Neural progenitor cell (in vitro differentiated cells): ENCODE measurements around the gene KCNJ15. TPM values are rescaled to one million over a fixed set of nuclear protein-coding genes. Genes with fewer than 3 reads are reported as not detected.

ENCODE experiments used
- DNase-seq: peaks from one replicate; pipeline ENCODE4 v3.0.0-alpha.2; 2016; ENCODE audit warnings: low spot score
- H2AFZ ChIP-seq: fragments of 200-600 bp; sonication (generic); replicated peaks from 2 replicates; pipeline ENCODE4 v1.6.1; 2016; ENCODE audit warnings: antibody characterized with exemption
- H3F3A ChIP-seq: fragments of 200-600 bp; sonication (generic); 2 replicates; pipeline ENCODE4 v1.6.1; 2016; ENCODE audit warnings: antibody characterized with exemption, low read depth
- H3K27ac ChIP-seq: fragments of 200-600 bp; sonication (generic); 2 replicates; pipeline ENCODE4 v1.5.1; 2016; ENCODE audit warnings: mild to moderate bottlenecking
- H3K27me3 ChIP-seq: fragments of 200-600 bp; sonication (generic); 2 replicates; pipeline ENCODE4 v1.6.1; 2016; ENCODE audit warnings: mild to moderate bottlenecking, moderate library complexity
- H3K36me3 ChIP-seq: fragments of 200-600 bp; sonication (generic); 2 replicates; pipeline ENCODE4 v1.5.1; 2016
- H3K4me1 ChIP-seq: fragments of 200-600 bp; sonication (generic); 2 replicates; pipeline ENCODE4 v1.6.1; 2016; ENCODE audit warnings: mixed run types
- H3K4me2 ChIP-seq: fragments of 200-600 bp; sonication (generic); 2 replicates; pipeline ENCODE4 v1.6.1; 2016
- H3K4me3 ChIP-seq: fragments of 200-600 bp; sonication (generic); 2 replicates; pipeline ENCODE4 v1.5.1; 2016
- H3K79me2 ChIP-seq: fragments of 200-600 bp; sonication (generic); 2 replicates; pipeline ENCODE4 v1.6.1; 2016; ENCODE audit warnings: low read depth
- H3K9ac ChIP-seq: fragments of 200-600 bp; sonication (generic); 2 replicates; pipeline ENCODE4 v1.6.1; 2016
- H3K9me3 ChIP-seq: fragments of 200-600 bp; sonication (generic); 2 replicates; pipeline ENCODE4 v1.5.1; 2016; ENCODE audit warnings: low read depth
- H4K20me1 ChIP-seq: fragments of 200-600 bp; sonication (generic); 2 replicates; pipeline ENCODE4 v1.6.1; 2016; ENCODE audit warnings: low read depth
- H3K27ac Mint-ChIP-seq: 3 replicates; pipeline ENCODE4 v1.8.0; 2021; ENCODE audit warnings: mixed read lengths
- H3K27me3 Mint-ChIP-seq: 2 replicates; pipeline ENCODE4 v1.8.0; 2022; ENCODE audit warnings: low read depth, mild to moderate bottlenecking, inconsistent platforms, moderate library complexity, mixed read lengths; ENCODE audit not compliant: insufficient read depth
- H3K36me3 Mint-ChIP-seq: 3 replicates; pipeline ENCODE4 v1.8.0; 2021; ENCODE audit warnings: mixed read lengths
- H3K4me1 Mint-ChIP-seq: 3 replicates; pipeline ENCODE4 v1.8.0; 2021; ENCODE audit warnings: mixed read lengths
- H3K4me3 Mint-ChIP-seq: 3 replicates; pipeline ENCODE4 v1.8.0; 2021; ENCODE audit warnings: mild to moderate bottlenecking, moderate library complexity, mixed read lengths
- H3K9me3 Mint-ChIP-seq: 3 replicates; pipeline ENCODE4 v1.8.0; 2020; ENCODE audit warnings: mixed read lengths
- EZH2 ChIP-seq: fragments of 200-600 bp; sonication (generic); IDR thresholded peaks from 2 replicates; pipeline ENCODE4 v1.6.1; 2017; ENCODE audit warnings: antibody characterized with exemption, mild to moderate bottlenecking, moderate library complexity
- EZH2phosphoT487 ChIP-seq: fragments of 200-600 bp; sonication (generic); IDR thresholded peaks from 2 replicates; pipeline ENCODE4 v1.6.1; 2017; ENCODE audit warnings: antibody characterized with exemption
- total RNA-seq: library from RNA; depleted of rRNA; stranded (reverse); fragments of >200 nt; gene quantifications from 2 replicates; pipeline ENCODE4 v1.2.3, GENCODE V29; 2015; ENCODE audit warnings: low replicate concordance
- TF ChIP-seq, protein P1 (sequence below): fragments of 200-600 bp; sonication (generic); IDR thresholded peaks from 2 replicates; pipeline ENCODE4 v1.5.1; 2017; ENCODE audit warnings: antibody characterized with exemption, mild to moderate bottlenecking

KCNJ15 gene
- total RNA-seq, 1 donor from 2014 or later = not detected

DNA sequence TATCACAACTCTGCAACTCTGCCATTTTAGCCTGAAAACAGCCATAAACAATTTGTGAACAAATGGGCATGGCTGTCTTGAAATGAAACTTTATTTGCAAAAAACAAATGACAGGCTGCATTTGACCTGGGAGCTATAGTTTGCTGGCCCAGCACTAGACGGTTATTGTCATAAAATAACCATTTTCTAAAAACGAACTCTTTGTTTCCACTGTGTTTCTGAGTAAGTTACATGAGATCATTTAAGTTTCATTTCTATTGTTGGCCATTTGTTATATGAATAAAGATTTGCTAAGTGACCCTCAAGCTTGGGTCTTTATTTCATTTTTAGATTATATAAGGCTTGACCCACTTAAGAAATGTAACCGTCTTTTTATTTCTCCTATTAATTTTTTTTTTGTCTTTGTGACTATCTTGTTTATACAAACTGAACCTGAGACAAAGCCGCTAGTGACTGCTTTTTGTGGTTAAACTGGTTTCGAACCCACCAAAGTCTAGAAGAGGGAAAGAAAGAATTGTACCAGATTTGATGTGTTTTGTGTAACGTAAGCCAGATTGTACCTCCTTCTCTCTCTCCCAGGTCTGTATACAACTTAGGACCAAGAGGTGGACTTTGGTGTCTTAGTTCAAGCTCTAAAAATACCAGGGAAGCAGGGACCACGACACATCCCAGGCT is 12.9 kb upstream of the KCNJ15 start:
- Mint-ChIP-seq H3K27ac (no peak overlapping the region), H3K4me3 (no peak overlapping the region), H3K4me1 (no peaks in the 10 kb centered on the region), H3K9me3 (no peaks in the 10 kb centered on the region), H3K27me3 (no peaks in the 10 kb centered on the region), H3K36me3 (no peaks in the 10 kb centered on the region)
- Histone ChIP-seq H3K9ac (no peak overlapping the region), H3K4me1 (no peaks in the 10 kb centered on the region), H3K27me3 (no peaks in the 10 kb centered on the region), H2AFZ (no peak overlapping the region), H4K20me1 (no peaks in the 10 kb centered on the region), H3K79me2 (no peaks in the 10 kb centered on the region), H3K36me3 (no peaks in the 10 kb centered on the region), H3K4me3 (no peak overlapping the region), H3K9me3 (no peaks in the 10 kb centered on the region), H3K27ac (no peak overlapping the region), H3K4me2 (no peak overlapping the region), H3F3A (no peaks in the 10 kb centered on the region)
- no peak for DNase-seq
- TF ChIP-seq EZH2phosphoT487 = no peak

GRCh38 chr21:38244407-38244787 is 12.4 kb upstream of the KCNJ15 start:
- Histone ChIP-seq H3K27ac (no peak overlapping the region), H2AFZ (no peak overlapping the region), H4K20me1 (no peaks in the 10 kb centered on the region), H3F3A (no peaks in the 10 kb centered on the region), H3K9me3 (no peaks in the 10 kb centered on the region), H3K4me1 (no peaks in the 10 kb centered on the region), H3K79me2 (no peaks in the 10 kb centered on the region), H3K36me3 (no peaks in the 10 kb centered on the region), H3K4me2 (no peak overlapping the region), H3K4me3 (no peak overlapping the region), H3K27me3 (no peaks in the 10 kb centered on the region), H3K9ac (no peak overlapping the region)
- Mint-ChIP-seq H3K9me3 (no peaks in the 10 kb centered on the region), H3K36me3 (no peaks in the 10 kb centered on the region), H3K4me1 (no peaks in the 10 kb centered on the region), H3K27me3 (no peaks in the 10 kb centered on the region), H3K27ac (no peak overlapping the region), H3K4me3 (no peak overlapping the region)
- no peak for DNase-seq
- TF ChIP-seq EZH2phosphoT487 (no peak), EZH2 (no peak)
- TF ChIP-seq, protein P1, sequence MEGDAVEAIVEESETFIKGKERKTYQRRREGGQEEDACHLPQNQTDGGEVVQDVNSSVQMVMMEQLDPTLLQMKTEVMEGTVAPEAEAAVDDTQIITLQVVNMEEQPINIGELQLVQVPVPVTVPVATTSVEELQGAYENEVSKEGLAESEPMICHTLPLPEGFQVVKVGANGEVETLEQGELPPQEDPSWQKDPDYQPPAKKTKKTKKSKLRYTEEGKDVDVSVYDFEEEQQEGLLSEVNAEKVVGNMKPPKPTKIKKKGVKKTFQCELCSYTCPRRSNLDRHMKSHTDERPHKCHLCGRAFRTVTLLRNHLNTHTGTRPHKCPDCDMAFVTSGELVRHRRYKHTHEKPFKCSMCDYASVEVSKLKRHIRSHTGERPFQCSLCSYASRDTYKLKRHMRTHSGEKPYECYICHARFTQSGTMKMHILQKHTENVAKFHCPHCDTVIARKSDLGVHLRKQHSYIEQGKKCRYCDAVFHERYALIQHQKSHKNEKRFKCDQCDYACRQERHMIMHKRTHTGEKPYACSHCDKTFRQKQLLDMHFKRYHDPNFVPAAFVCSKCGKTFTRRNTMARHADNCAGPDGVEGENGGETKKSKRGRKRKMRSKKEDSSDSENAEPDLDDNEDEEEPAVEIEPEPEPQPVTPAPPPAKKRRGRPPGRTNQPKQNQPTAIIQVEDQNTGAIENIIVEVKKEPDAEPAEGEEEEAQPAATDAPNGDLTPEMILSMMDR = no peak

DNA sequence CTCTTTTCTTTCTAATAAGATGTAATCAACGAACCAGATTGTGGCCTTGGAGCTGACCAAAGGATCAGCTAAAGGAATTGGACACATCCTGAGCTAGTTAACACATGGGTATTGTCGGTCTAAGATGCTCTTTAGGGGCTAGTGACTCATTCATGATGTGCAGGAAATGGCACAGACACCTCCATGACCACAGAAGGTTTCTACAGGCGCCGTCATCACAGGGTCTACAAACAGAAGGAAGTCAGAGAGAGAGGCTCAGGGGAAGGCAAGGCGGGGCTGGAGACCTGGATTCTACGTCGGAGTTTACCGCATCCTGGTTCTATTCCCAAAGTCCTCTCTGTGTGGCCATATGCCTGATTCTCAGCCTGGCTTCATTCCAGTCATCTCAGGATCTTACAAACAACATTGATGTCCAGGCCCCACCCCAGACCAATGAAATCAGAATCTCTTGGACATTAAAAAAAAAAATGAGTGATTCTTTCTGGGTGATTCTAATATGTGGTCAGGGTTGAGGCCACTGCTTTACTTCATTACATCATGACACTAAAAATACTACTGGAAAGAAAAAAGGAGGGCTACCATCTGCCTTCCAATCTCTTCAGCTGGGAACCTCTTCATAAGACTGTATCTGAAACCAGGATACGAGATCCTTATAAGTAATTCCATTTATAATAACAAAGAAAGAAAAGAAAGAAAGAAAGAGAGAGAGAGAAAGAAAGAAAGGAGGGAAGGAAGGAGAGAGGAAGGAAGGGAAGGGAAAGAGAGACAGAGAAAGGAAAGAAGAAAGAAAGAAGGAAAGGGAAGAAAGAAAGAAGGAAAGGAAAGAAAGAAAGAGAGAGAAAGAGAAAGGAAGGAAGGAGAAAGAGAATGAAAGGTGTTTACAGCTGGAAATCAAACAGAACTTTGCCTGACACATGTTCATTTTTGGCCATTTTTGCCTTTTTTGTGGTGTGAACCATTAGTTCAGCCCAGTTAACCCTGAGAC is 11.6 kb upstream of the KCNJ15 start:
- Mint-ChIP-seq H3K4me3 (no peak overlapping the region), H3K4me1 (no peaks in the 10 kb centered on the region), H3K27ac (no peak overlapping the region), H3K36me3 (no peaks in the 10 kb centered on the region), H3K27me3 (no peaks in the 10 kb centered on the region), H3K9me3 (no peaks in the 10 kb centered on the region)
- no peaks in the 10 kb centered on the region for H3K9me3 ChIP-seq
- no peak overlapping the region for H3K27ac ChIP-seq
- no peaks in the 10 kb centered on the region for H3K4me1 ChIP-seq
- H3K9ac ChIP-seq = no peak overlapping the region
- no peak overlapping the region for H3K4me2 ChIP-seq
- no peak for TF ChIP-seq EZH2
- TF ChIP-seq EZH2phosphoT487 = no peak
- TF ChIP-seq, protein P1 = no peak
- no peaks in the 10 kb centered on the region for H3F3A ChIP-seq
- H4K20me1 ChIP-seq = no peaks in the 10 kb centered on the region
- no peaks in the 10 kb centered on the region for H3K36me3 ChIP-seq
- H3K79me2 ChIP-seq = no peaks in the 10 kb centered on the region
- H3K4me3 ChIP-seq = no peak overlapping the region
- no peak overlapping the region for H2AFZ ChIP-seq
- DNase-seq = no peak
- H3K27me3 ChIP-seq = no peaks in the 10 kb centered on the region
